ACC112 (cell line): Measurements from ENCODE around the gene TNFAIP6.
"Not testable (repeated sequence)": the region's sequence is repeated elsewhere in the genome, so short reads cannot be mapped to it uniquely, and the experiment has no call there.

Experiments used
- H2AFZ ChIP-seq: fragments of 200-600 bp; sonication (generic); one replicate; pipeline ENCODE4 v1.6.0; 2017; ENCODE audit warnings: antibody characterized with exemption, low read length; ENCODE audit not compliant: unreplicated experiment
- H3K27ac ChIP-seq: fragments of 200-600 bp; sonication (generic); 2 replicates; pipeline ENCODE4 v1.5.1; 2014; ENCODE audit warnings: low read depth, mild to moderate bottlenecking, antibody characterized with exemption, low read length, moderate library complexity
- H3K27me3 ChIP-seq: fragments of 200-600 bp; sonication (generic); 2 replicates; pipeline ENCODE4 v1.6.1; 2014; ENCODE audit warnings: mild to moderate bottlenecking, antibody characterized with exemption, low read length, moderate library complexity, mixed read lengths; ENCODE audit not compliant: insufficient read depth
- H3K36me3 ChIP-seq: fragments of 200-600 bp; sonication (generic); 2 replicates; pipeline ENCODE4 v1.6.1; 2016; ENCODE audit warnings: mild to moderate bottlenecking, antibody characterized with exemption, low read length, moderate library complexity, mixed read lengths; ENCODE audit not compliant: insufficient read depth
- H3K4me1 ChIP-seq: fragments of 200-600 bp; sonication (generic); one replicate; pipeline ENCODE4 v1.6.1; 2016; ENCODE audit warnings: low read length, mixed read lengths; ENCODE audit not compliant: insufficient read depth, unreplicated experiment, control insufficient read depth
- H3K4me3 ChIP-seq: fragments of 200-600 bp; sonication (generic); 2 replicates; pipeline ENCODE4 v1.5.1; 2014; ENCODE audit warnings: mild to moderate bottlenecking, low read depth, low read length
- H3K79me2 ChIP-seq: fragments of 200-600 bp; sonication (generic); one replicate; pipeline ENCODE4 v1.6.0; 2016; ENCODE audit warnings: low read length; ENCODE audit not compliant: control insufficient read depth, unreplicated experiment, insufficient read depth

Gene TNFAIP6

GRCh38 chr2:151421681-151422080 is 64.3 kb downstream of the TNFAIP6 start:
- H3K27me3 ChIP-seq, H3K27ac ChIP-seq, H3K4me1 ChIP-seq, H3K4me3 ChIP-seq, H2AFZ ChIP-seq: not testable (repeated sequence)
- peaks cover 34% of the 10 kb centered on the region for H3K36me3 ChIP-seq
- peaks cover 57% of the 10 kb centered on the region for H3K79me2 ChIP-seq

- Histone ChIP-seq H3K27ac (no peak overlapping the region), H3K4me1 (peaks cover 5% of the 10 kb centered on the region), H3K79me2 (peaks cover 44% of the 10 kb centered on the region), H3K4me3 (no peak overlapping the region), H2AFZ (no peak overlapping the region), H3K36me3 (peaks cover 30% of the 10 kb centered on the region), H3K27me3 (no peaks in the 10 kb centered on the region)
Observed at GRCh38 chr2:151422917-151423439, 65.6 kb downstream of the TNFAIP6 start.

GRCh38 chr2:151423760-151424159 is 66.4 kb downstream of the TNFAIP6 start:
- H3K27me3 ChIP-seq, result no peaks in the 10 kb centered on the region
- no peak overlapping the region for H3K4me3 ChIP-seq
- H3K4me1 ChIP-seq, result peaks cover 6% of the 10 kb centered on the region
- no peak overlapping the region for H2AFZ ChIP-seq
- peaks cover 33% of the 10 kb centered on the region for H3K36me3 ChIP-seq
- H3K27ac ChIP-seq, result no peak overlapping the region
- H3K79me2 ChIP-seq, result peaks cover 39% of the 10 kb centered on the region
